ENCODE measurements around the gene PLXND1.
A peak's percentile ranks its signal among the peaks of the same experiment; 100 is the strongest.

PLXND1 gene

DNA sequence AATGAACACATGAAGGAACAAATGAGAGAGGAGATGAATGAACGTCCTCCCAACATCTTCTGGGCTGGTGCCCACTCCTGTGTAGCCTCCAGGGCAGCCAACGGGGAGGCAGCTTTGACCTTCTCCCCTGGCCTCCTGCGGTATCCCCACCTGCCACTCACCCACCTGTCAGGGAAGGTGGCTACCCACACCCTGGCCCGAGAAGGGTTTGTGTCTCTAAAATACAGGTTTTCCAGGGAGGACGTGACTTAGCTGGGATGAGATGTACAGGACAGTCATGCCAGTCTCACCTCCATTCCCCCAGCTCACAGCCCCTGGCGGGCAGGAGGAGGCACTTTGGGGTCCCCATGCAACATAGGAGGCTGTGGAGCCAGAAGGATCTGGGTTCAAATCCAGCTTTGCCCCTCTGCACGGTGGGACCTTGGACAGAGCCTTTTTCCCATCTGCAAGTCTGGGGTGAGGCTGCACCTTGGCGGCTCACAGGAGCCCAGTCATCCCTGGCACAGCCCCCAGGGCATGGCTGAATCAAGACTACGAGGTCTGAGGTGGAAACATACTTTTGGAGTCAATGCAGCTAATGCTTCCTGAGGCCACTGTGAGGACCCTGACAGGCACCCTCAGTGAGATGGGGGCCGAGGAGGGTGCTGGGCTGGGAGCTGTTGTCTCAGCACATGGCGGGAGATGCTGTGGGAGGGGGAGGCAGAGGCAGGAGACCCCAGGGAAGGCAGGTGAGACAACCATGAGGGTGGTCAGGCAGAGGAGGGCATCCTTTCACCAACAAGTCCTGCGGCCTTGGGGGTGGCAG lies 11.1 kb upstream of the PLXND1 start:
- DNase-seq (ENCODE audit: low read depth in 2 of 2), result no peak
- H3K4me3 ChIP-seq (replicated peaks in 1 of 2; ENCODE audit: low read depth in 2 of 2, low read length in 2 of 2), result no peak overlapping the region
- TF ChIP-seq, protein P1, sequence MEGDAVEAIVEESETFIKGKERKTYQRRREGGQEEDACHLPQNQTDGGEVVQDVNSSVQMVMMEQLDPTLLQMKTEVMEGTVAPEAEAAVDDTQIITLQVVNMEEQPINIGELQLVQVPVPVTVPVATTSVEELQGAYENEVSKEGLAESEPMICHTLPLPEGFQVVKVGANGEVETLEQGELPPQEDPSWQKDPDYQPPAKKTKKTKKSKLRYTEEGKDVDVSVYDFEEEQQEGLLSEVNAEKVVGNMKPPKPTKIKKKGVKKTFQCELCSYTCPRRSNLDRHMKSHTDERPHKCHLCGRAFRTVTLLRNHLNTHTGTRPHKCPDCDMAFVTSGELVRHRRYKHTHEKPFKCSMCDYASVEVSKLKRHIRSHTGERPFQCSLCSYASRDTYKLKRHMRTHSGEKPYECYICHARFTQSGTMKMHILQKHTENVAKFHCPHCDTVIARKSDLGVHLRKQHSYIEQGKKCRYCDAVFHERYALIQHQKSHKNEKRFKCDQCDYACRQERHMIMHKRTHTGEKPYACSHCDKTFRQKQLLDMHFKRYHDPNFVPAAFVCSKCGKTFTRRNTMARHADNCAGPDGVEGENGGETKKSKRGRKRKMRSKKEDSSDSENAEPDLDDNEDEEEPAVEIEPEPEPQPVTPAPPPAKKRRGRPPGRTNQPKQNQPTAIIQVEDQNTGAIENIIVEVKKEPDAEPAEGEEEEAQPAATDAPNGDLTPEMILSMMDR (IDR thresholded peaks at IDR 0.05; ENCODE audit: low read depth, low read length), result no peak

DNA sequence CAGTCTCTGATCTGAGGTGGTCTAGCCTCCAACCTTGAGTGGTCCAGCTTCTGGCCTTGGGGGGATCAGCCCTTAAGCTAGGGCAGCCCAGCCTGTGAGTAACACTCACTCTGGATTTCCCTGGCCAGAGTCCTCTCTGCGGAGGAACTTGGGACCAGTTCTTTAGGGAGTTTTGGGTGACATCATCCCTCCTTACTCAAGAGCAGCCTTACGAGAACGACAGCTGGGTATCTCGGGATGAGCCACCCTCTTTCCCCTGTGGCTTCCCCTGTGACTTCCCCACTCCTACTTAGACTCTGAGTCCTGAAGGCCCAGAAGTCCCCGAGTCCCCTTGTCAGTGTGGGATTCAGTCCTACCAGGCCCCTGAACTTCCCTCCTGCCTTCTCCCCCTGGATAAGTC lies 10.2 kb upstream of the PLXND1 start:
- H3K4me3 ChIP-seq (replicated peaks in 1 of 2; ENCODE audit: low read depth in 2 of 2, low read length in 2 of 2), result no peak overlapping the region
- DNase-seq (ENCODE audit: low read depth in 2 of 2), result peak; percentile 52 to 93
- TF ChIP-seq, protein P1 (IDR thresholded peaks at IDR 0.05; ENCODE audit: low read depth, low read length), result no peak

DNA sequence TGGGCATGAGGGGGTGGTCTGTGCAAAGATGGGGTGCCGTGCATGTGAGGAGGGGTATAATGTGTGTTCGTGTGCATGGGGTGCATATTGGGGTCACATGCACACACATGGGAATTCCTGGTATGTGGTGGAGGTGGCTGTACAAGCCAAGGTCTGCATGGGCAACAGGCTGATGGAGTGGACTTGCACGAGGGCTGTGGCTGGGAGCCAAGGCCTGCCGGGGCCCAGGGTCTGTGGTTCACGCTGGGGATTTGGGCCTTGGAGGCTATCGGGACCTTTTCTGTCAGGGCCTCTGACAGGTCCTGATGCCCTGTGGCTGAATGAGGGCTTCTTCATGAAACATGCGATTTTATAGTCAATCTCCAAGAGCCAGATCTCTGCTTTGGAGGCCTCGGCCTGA lies 9.8 kb upstream of the PLXND1 start:
- H3K4me3 ChIP-seq (replicated peaks in 1 of 2; ENCODE audit: low read depth in 2 of 2, low read length in 2 of 2), result no peak overlapping the region
- TF ChIP-seq, protein P1 (IDR thresholded peaks at IDR 0.05; ENCODE audit: low read depth, low read length), result no peak
- DNase-seq (ENCODE audit: low read depth in 2 of 2), result no peak

DNA sequence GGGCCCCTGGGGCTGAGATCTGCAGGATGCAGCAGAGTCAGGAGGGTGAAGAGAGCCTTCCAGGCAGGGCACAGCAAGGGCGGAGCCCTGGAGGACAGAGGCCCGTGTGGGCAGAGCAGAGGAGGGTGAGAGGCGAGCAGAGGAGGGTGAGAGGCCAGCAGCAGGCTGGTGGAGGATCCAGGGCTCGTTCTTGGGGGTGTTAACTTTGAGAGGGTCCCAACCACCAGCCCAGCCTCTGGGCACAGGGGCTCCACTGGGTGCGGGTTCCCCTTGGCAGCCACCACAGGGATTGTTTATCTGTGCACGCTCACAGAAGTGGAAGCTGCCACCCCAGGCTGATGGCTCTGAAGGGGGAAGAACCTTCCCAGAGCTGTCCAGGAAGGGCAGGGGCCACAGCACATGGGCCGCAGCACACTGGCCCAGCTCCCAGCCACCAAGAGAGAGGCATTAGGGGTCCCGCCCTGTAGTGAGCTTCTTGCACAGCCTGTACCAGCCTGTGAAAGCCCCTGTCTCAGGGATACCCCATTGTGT lies 9.3 kb upstream of the PLXND1 start:
- DNase-seq (ENCODE audit: low read depth in 2 of 2), result no peak
- TF ChIP-seq, protein P1 (IDR thresholded peaks at IDR 0.05; ENCODE audit: low read depth, low read length), result no peak
- H3K4me3 ChIP-seq (replicated peaks in 1 of 2; ENCODE audit: low read depth in 2 of 2, low read length in 2 of 2), result no peak overlapping the region

DNA sequence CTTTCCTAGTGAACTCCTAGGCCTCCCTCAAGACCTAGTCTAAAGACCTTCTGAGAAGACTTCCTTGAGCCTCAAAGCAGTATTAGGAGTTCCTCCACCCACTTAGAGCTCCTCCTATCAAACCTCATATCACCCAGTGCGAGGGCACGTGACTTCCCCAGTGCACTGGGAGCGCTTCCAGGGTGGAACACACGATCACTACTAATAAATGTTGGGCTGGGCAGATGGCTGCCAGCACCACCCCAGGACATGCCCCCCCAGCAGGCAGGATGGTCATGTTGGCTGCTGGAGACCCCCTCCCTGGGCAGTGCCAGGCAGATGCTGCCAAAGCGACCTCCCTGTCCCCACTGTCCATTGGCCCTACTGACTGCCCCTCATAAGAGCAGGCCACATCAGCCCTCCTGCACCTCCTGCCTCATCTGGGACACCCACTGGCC lies 8.5 kb upstream of the PLXND1 start:
- DNase-seq (ENCODE audit: low read depth in 2 of 2), result peak in 1 of 2 donors; percentile 68
- H3K4me3 ChIP-seq (replicated peaks in 1 of 2; ENCODE audit: low read depth in 2 of 2, low read length in 2 of 2), result no peak overlapping the region

DNA sequence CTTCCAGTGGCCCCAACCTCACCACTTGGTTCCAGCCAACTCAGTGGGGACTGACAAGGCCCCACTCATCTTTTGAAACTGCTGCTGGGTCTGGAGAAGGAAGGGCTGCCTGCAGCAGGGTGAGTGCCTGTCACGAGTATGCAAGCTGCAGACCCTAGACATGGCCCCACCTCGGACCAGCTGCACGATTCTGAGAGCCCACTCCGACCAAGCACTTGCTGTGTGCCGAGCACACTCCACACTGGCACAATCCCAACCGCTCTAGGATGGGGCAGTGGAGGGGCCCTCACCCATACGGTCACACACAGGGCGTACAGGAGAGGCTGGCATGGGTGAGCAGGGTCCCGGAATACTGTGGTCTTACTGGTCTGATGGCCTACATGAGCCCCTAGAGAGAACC lies 8.0 kb upstream of the PLXND1 start:
- no peak for DNase-seq (ENCODE audit: low read depth in 2 of 2)
- TF ChIP-seq, protein P1 (IDR thresholded peaks at IDR 0.05; ENCODE audit: low read depth, low read length), result no peak
- no peak overlapping the region for H3K4me3 ChIP-seq (replicated peaks in 1 of 2; ENCODE audit: low read depth in 2 of 2, low read length in 2 of 2)

More for the DNA sequence above, 8.5 kb upstream of the PLXND1 start:
- TF ChIP-seq, protein P1 (IDR thresholded peaks at IDR 0.05; ENCODE audit: low read depth, low read length), result no peak
